Neuronal stem cell (in vitro differentiated cells): ENCODE data around the gene MCOLN1.
A peak's percentile ranks its signal among the peaks of the same experiment; 100 is the strongest.

Experiments used
- DNase-seq: peaks from one replicate; pipeline ENCODE4 v3.0.0-alpha.2; 2013; ENCODE audit warnings: low spot score
- H2AFZ ChIP-seq: one replicate; pipeline ENCODE4 v1.6.1; 2013; ENCODE audit warnings: mild to moderate bottlenecking, low read length, inconsistent platforms
- H2AK5ac ChIP-seq: 2 replicates; pipeline ENCODE4 v1.6.1; 2013; ENCODE audit warnings: low read depth, mild to moderate bottlenecking, inconsistent platforms, low read length, moderate library complexity, mixed read lengths
- H2BK120ac ChIP-seq: 2 replicates; pipeline ENCODE4 v1.6.1; 2013; ENCODE audit warnings: low read depth, mild to moderate bottlenecking, inconsistent platforms, low read length, moderate library complexity, mixed read lengths
- H2BK12ac ChIP-seq: one replicate; pipeline ENCODE4 v1.6.1; 2013; ENCODE audit warnings: low read length, inconsistent platforms
- H2BK15ac ChIP-seq: 2 replicates; pipeline ENCODE4 v1.6.1; 2013; ENCODE audit warnings: mild to moderate bottlenecking, low read length, inconsistent platforms, mixed read lengths
- H2BK5ac ChIP-seq: one replicate; pipeline ENCODE4 v1.6.1; 2013; ENCODE audit warnings: inconsistent platforms, mild to moderate bottlenecking, low read length, moderate library complexity
- H3K14ac ChIP-seq: one replicate; pipeline ENCODE4 v1.6.1; 2013; ENCODE audit warnings: low read length, inconsistent platforms
- H3K18ac ChIP-seq: 2 replicates; pipeline ENCODE4 v1.6.1; 2013; ENCODE audit warnings: low read length, inconsistent platforms
- H3K23ac ChIP-seq: 2 replicates; pipeline ENCODE4 v1.6.1; 2013; ENCODE audit warnings: low read depth, mild to moderate bottlenecking, mixed read lengths, low read length, inconsistent platforms; ENCODE audit not compliant: poor library complexity
- H3K27ac ChIP-seq: replicated peaks from 3 replicates; pipeline ENCODE4 v1.5.1; 2013; ENCODE audit warnings: low read length, inconsistent platforms
- H3K27me3 ChIP-seq, 3 experiments: 2 replicates each; pipeline ENCODE4 v1.6.1; 2013; ENCODE audit warnings: low read length in 3 of 3, mild to moderate bottlenecking in 2 of 3, inconsistent platforms in 1 of 3, low read depth in 1 of 3, mixed read lengths in 1 of 3, moderate library complexity in 1 of 3; ENCODE audit not compliant: control insufficient read depth in 3 of 3, insufficient read depth in 3 of 3
- H3K36me3 ChIP-seq, 2 donors: replicated peaks in 1 of 2; 2 replicates each; pipeline ENCODE4 v1.6.1; 2013; ENCODE audit warnings: low read length in 2 of 2; ENCODE audit not compliant: control insufficient read depth in 2 of 2, insufficient read depth in 2 of 2
- H3K4ac ChIP-seq: 2 replicates; pipeline ENCODE4 v1.6.1; 2013; ENCODE audit warnings: inconsistent platforms, mild to moderate bottlenecking, low read length, moderate library complexity
- H3K4me1 ChIP-seq, 2 donors: 1 replicate in 1 of 2; 2 replicates in 1 of 2; pipeline ENCODE4 v1.6.1; 2013; ENCODE audit warnings: low read length in 2 of 2, low read depth in 1 of 2; ENCODE audit not compliant: control insufficient read depth in 2 of 2, insufficient read depth in 1 of 2
- H3K4me2 ChIP-seq: one replicate; pipeline ENCODE4 v1.6.1; 2013; ENCODE audit warnings: mild to moderate bottlenecking, low read length, inconsistent platforms; ENCODE audit not compliant: insufficient read depth, poor library complexity, severe bottlenecking
- H3K4me3 ChIP-seq, 2 donors: 2 replicates each; pipeline ENCODE4 v1.5.1; 2013; ENCODE audit warnings: low read length in 2 of 2, mild to moderate bottlenecking in 2 of 2, inconsistent platforms in 1 of 2, moderate library complexity in 1 of 2
- H3K79me1 ChIP-seq: one replicate; pipeline ENCODE4 v1.6.1; 2013; ENCODE audit warnings: low read depth, mild to moderate bottlenecking, inconsistent platforms, low read length, moderate library complexity
- H3K9ac ChIP-seq: one replicate; pipeline ENCODE4 v1.6.1; 2013; ENCODE audit warnings: mild to moderate bottlenecking, low read depth, low read length, inconsistent platforms; ENCODE audit not compliant: poor library complexity
- H3K9me3 ChIP-seq, 2 donors: replicated peaks in 1 of 2; 2 replicates each; pipeline versions ENCODE3 to v1.6.1; 2013; ENCODE audit warnings: low read length in 2 of 2, mild to moderate bottlenecking in 2 of 2, inconsistent platforms in 1 of 2, low read depth in 1 of 2, mixed read lengths in 1 of 2, moderate library complexity in 1 of 2; ENCODE audit not compliant: control insufficient read depth in 2 of 2, insufficient read depth in 1 of 2
- H4K8ac ChIP-seq: one replicate; pipeline ENCODE4 v1.6.1; 2013; ENCODE audit warnings: low read depth, mild to moderate bottlenecking, inconsistent platforms, low read length, moderate library complexity
- H4K91ac ChIP-seq: one replicate; pipeline ENCODE4 v1.6.1; 2013; ENCODE audit warnings: low read length, low read depth, mild to moderate bottlenecking, inconsistent platforms; ENCODE audit not compliant: poor library complexity
- WGBS, 2 donors: extraction: QIAGEN DNeasy Blood & Tissue Kit; methylation state at CpG; one replicate each; pipeline ENCODE4 v1.1.7; 2013; ENCODE audit warnings: missing lambda C conversion rate in 2 of 2, mixed read lengths in 1 of 2; ENCODE audit not compliant: insufficient read length in 2 of 2, insufficient replicate concordance in 1 of 2; ENCODE audit errors: extremely low coverage in 2 of 2; 5-methylcytosine and 5-hydroxymethylcytosine counted together

MCOLN1 gene

DNA sequence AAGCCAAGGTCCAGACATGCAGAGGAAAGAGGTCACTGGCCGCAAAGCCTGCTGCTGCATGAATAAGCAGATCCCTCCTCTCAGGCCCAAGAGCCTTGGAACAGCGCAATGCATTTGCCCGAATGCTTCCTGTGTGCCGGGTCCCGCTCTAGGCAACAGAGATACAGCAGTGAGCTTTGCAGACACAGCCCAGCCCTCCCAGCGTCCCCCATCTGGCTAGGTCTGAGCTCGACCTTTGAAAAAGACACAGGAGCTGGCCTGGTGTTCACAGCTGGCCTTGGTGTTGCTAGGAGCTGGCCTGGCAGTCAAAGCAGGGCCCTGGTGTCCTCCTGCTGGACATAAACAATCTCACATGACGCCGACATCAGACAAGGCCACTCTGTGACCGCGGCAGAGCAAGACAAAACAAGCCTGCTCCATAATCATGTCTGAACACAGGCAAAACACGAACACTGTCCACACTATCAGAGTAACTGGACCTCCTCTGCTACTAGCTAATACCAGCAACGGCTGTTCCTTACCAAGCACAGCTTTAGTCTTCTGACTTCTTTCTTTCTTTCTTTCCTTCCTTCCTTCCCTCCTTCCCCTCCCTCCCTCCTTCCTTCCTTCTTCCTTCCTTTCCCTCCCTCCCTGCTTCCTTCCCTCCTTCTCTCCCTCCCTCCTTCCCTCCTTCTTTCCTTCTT is 27.9 kb upstream of the MCOLN1 start:
- Histone ChIP-seq H3K27me3 (no peaks in the 10 kb centered on the region), H3K36me3 (no peaks in the 10 kb centered on the region), H2AK5ac (no peak overlapping the region), H4K91ac (no peak overlapping the region), H3K18ac (no peak overlapping the region), H2BK12ac (no peak overlapping the region), H2BK120ac (no peak overlapping the region), H2BK5ac (no peak overlapping the region), H3K4me1 (peaks cover under 1 to 4% of the 10 kb centered on the region in 2 donors), H3K9me3 (no peaks in the 10 kb centered on the region), H3K4me2 (no peak overlapping the region), H3K27ac (no peak overlapping the region), H3K23ac (peak overlapping the region; percentile 4), H3K4ac (no peak overlapping the region), H2AFZ (peak overlapping the region; percentile 71), H3K9ac (no peak overlapping the region), H3K4me3 (peak overlapping the region in 1 of 2 donors; percentile 14), H2BK15ac (no peak overlapping the region), H3K14ac (no peak overlapping the region), H4K8ac (no peak overlapping the region), H3K79me1 (no peaks in the 10 kb centered on the region)
- no CpG with 5 or more reads among the region's 13 CpGs for WGBS, 2 donors
- no peak for DNase-seq

DNA sequence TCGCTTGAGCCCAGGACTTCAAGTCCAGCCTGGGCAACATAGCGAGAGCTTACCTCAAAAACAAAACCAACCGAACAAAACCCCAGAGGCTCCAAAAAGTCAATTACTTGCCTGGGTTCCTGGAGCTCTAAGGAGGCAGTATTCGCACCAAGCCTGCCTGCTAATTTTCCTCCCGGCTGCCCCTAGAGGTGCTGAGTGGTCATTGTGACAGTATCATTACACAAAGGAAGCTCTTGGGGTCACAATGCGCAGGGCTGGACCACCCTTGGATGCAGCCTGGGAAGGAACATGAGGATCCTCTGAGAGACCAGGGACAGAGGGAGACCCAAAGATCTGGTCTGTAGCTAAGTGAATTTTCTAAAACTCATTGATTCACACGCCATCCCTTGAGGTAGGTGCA is 25.1 kb upstream of the MCOLN1 start:
- H3K36me3 ChIP-seq: no peaks in the 10 kb centered on the region

DNA sequence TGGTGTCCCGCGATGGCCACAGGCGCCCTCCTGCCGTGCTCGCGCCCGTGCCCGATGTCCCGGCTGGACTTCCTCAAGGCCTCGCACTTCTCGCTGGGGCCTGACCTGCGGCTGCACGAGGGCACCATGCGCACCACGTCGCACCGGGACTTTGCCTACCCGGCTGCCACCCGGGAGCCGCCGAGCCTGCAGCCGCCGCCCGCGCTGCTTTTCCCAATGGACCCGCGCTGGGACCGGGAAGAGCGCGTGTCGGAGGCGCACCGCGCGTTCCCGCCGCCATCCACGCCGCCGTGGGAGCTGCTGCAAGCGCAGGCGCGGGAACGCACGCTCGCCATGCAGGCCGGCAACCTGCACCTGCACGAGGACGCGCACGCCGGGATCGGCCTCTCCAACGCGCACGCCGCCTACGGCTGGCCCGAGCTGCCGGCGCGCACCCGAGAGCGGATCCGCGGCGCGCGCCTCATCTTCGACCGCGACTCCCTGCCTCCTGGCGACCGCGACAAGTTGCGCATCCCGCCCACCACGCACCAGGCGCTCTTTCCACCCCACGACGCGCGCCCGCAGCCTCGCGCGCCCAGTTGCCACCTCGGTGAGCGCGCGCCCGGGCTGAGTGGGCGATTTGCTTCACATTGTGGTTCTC is 21.5 kb upstream of the MCOLN1 start:
- H3K9me3 ChIP-seq: peaks cover 0 to 3% of the 10 kb centered on the region in 2 donors
- peak overlapping the region; percentile 85 for H3K23ac ChIP-seq
- H3K14ac ChIP-seq: no peak overlapping the region
- no peaks in the 10 kb centered on the region for H3K79me1 ChIP-seq
- peak; percentile 75 for DNase-seq
- H2BK120ac ChIP-seq: no peak overlapping the region
- H4K91ac ChIP-seq: no peak overlapping the region
- no peaks in the 10 kb centered on the region for H3K36me3 ChIP-seq
- H2AFZ ChIP-seq: peak overlapping the region; percentile 99
- H3K9ac ChIP-seq: peak overlapping the region; percentile 91
- peaks cover 0 to 19% (median 13%) of the 10 kb centered on the region in 3 experiments for H3K27me3 ChIP-seq
- H3K4ac ChIP-seq: no peak overlapping the region
- WGBS, 2 donors: no CpG with 5 or more reads among the region's 93 CpGs
- peak overlapping the region; percentile 46 to 80 for H3K4me3 ChIP-seq
- peak overlapping the region; percentile 77 for H3K4me2 ChIP-seq
- no peak overlapping the region for H2AK5ac ChIP-seq
- H3K4me1 ChIP-seq: peaks cover 0 to 2% of the 10 kb centered on the region in 2 donors
- peak overlapping the region; percentile 98 for H3K18ac ChIP-seq
- H3K27ac ChIP-seq: no peak overlapping the region
- H2BK5ac ChIP-seq: no peak overlapping the region
- no peak overlapping the region for H4K8ac ChIP-seq
- peak overlapping the region; percentile 33 for H2BK12ac ChIP-seq
- H2BK15ac ChIP-seq: no peak overlapping the region

More for the DNA sequence above, 25.1 kb upstream of the MCOLN1 start:
- no peak overlapping the region for H3K23ac ChIP-seq
- H3K14ac ChIP-seq: no peak overlapping the region
- no peak overlapping the region for H3K18ac ChIP-seq
- H3K4ac ChIP-seq: no peak overlapping the region
- H3K27me3 ChIP-seq: peaks cover 0 to 13% (median 10%) of the 10 kb centered on the region in 3 experiments
- no peak overlapping the region for H2BK5ac ChIP-seq
- no peak overlapping the region for H2AFZ ChIP-seq
- H2BK15ac ChIP-seq: no peak overlapping the region
- no peak overlapping the region for H3K27ac ChIP-seq
- no peak overlapping the region for H4K91ac ChIP-seq
- DNase-seq: no peak
- H3K4me3 ChIP-seq: no peak overlapping the region
- WGBS, 2 donors: no CpG with 5 or more reads among the region's 7 CpGs
- no peak overlapping the region for H2BK12ac ChIP-seq
- peaks cover 0 to 3% of the 10 kb centered on the region in 2 donors for H3K9me3 ChIP-seq
- no peak overlapping the region for H4K8ac ChIP-seq
- H2BK120ac ChIP-seq: no peak overlapping the region
- H2AK5ac ChIP-seq: no peak overlapping the region
- no peaks in the 10 kb centered on the region for H3K79me1 ChIP-seq
- H3K4me1 ChIP-seq: peaks cover 2 to 4% of the 10 kb centered on the region in 2 donors
- no peak overlapping the region for H3K9ac ChIP-seq
- H3K4me2 ChIP-seq: no peak overlapping the region

DNA sequence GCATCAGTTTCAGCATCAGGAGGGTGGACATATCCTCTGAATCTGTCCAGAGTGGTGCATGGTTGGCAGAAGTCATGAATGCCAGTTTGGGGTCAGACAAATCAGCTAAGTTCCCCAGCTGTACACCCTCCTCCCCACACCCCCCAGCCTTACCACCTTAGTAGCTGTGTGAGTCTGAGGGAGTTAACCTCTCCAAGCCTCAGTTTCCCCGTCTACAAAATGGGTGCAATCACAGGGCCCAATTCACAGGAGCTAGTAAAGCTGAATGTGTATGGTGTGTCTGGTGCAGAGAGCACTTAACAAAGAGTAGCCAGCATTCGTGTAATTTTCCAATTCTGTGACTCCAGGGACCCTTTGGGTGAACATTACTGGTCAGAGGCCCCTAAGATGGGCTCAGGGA is 19.9 kb upstream of the MCOLN1 start:
- peaks cover 0 to 3% of the 10 kb centered on the region in 2 donors for H3K9me3 ChIP-seq
- no peak overlapping the region for H2BK5ac ChIP-seq
- H3K27me3 ChIP-seq: peaks cover 0 to 19% (median 13%) of the 10 kb centered on the region in 3 experiments
- H2AK5ac ChIP-seq: no peak overlapping the region
- H3K36me3 ChIP-seq: no peaks in the 10 kb centered on the region
- H3K18ac ChIP-seq: no peak overlapping the region
- no peak for DNase-seq
- H2BK12ac ChIP-seq: no peak overlapping the region
- H3K4ac ChIP-seq: no peak overlapping the region
- no peaks in the 10 kb centered on the region for H3K79me1 ChIP-seq
- H3K4me2 ChIP-seq: no peak overlapping the region
- H2BK15ac ChIP-seq: no peak overlapping the region
- H3K9ac ChIP-seq: no peak overlapping the region
- H4K91ac ChIP-seq: no peak overlapping the region
- H3K23ac ChIP-seq: no peak overlapping the region
- H2BK120ac ChIP-seq: no peak overlapping the region
- no peak overlapping the region for H2AFZ ChIP-seq
- no peak overlapping the region for H3K14ac ChIP-seq
- peaks cover 0 to 2% of the 10 kb centered on the region in 2 donors for H3K4me1 ChIP-seq
- WGBS, 2 donors: no CpG with 5 or more reads among the region's 2 CpGs
- H3K27ac ChIP-seq: no peak overlapping the region
- H4K8ac ChIP-seq: no peak overlapping the region
- no peak overlapping the region for H3K4me3 ChIP-seq
